Stimulated activated CD8-positive, alpha-beta memory T cell treated with anti-CD3 and anti-CD28 coated beads, Interleukin-7, amount 100 ng/mL, for 48 hours (primary cell): ENCODE measurements around the gene ANKS1A.
"Not testable (repeated sequence)": the region's sequence is repeated elsewhere in the genome, so short reads cannot be mapped to it uniquely, and the experiment has no call there.

Source experiments
- DNase-seq, 2 donors: peaks; one replicate each; pipeline ENCODE4 v3.0.0-alpha.2; 2020; ENCODE audit warnings: low read depth in 1 of 2; ENCODE audit errors: extremely low read depth in 1 of 2

The ANKS1A gene

GRCh38 chr6:34990971-34991560 is 102.0 kb downstream of the ANKS1A start:
- DNase-seq: no peak

DNA sequence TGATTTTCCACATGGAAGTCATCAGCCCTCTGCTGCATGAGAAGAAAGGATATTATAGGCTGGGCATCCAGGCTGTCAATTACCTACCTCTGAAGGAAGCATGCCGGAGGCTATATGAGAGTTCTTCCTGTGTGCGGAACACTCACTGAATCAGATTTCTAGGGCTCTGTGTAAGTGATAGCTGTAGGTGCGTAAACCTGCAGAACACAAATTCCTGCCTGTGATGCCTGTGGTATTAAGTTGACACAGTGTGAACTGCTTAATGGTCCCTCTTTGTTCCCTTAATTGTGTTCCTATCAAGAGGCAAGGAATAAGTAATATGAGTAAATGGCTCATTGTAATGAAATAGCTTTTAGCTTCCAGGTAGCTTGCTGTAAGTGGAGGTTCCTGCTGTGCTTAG is 103.3 kb downstream of the ANKS1A start:
- no peak for DNase-seq

DNA sequence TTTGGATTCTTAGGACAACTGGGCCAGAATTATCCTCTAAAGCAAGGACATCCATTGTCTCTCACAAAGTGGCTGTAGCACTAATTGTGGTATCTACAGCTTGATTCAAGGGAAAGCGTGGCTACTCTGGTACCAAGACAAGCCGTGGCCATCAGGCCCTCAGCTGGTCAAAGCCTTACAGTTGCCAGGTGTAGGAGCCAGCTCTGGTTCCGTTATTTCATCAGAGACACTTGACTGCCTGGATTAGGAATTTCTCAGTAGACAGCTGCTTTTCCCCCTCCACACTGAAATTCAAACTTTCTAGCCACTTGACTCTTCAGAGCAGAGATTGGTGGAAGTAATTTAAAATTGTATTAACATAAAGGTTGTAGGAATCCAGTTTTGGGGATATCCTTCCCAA is 104.2 kb downstream of the ANKS1A start:
- no peak for DNase-seq

GRCh38 chr6:34994693-34995092 is 105.6 kb downstream of the ANKS1A start:
- no peak for DNase-seq

DNA sequence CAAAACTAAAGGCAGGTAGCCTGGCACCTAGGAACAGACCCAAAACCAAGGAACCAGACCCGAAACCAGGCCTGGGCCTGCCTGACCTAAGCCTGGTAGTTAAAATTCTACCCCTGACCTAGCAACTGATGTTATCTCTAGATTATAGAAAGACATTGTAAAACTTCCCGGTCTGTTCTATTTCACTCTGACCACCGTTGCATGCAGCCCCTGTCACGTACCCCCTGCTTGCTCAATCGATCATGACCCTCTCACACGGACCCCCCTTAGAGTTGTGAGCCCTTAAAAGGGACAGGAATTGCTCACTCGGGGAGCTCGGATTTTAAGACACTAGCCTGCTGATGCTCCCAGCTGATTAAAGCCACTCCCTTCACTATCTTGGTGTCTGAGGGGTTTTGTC is 109.4 kb downstream of the ANKS1A start:
- DNase-seq: not testable (repeated sequence)

GRCh38 chr6:34999153-34999552 is 110.1 kb downstream of the ANKS1A start:
- DNase-seq: not testable (repeated sequence)

- not testable (repeated sequence) for DNase-seq
These were observed 110.9 kb downstream of the ANKS1A start for GRCh38 chr6:34999962-35000361.

- DNase-seq: not testable (repeated sequence)
These were observed 112.3 kb downstream of the ANKS1A start for GRCh38 chr6:35001349-35001748.

DNA sequence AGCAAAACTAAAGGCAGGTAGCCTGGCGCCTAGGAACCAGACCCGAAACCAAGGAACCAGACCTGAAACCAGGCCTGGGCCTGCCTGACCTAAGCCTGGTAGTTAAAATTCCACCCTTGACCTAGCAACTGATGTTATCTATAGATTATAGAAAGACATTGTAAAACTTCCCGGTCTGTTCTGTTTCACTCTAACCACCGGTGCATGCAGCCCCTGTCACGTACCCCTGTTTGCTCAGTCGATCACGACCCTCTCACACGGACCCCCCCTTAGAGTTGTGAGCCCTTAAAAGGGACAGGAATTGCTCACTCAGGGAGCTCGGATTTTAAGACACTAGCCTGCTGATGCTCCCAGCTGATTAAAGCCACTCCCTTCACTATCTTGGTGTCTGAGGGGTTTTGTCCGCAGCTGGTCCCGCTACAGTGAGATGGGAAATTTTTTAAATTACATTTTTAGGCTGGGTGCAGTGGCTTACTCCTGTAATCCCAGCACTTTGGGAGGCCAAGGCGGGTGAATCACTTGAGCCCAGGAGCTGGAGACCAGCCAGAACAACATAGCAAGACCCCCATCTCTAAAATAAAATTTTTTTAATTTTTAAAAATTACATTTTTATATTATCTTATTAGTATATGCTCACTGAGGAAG is 115.0 kb downstream of the ANKS1A start:
- DNase-seq: not testable (repeated sequence)

- DNase-seq: no peak
These were observed 118.0 kb downstream of the ANKS1A start for GRCh38 chr6:35007016-35007415.

- DNase-seq: no peak
These were observed 119.8 kb downstream of the ANKS1A start for GRCh38 chr6:35008858-35009257.

DNA sequence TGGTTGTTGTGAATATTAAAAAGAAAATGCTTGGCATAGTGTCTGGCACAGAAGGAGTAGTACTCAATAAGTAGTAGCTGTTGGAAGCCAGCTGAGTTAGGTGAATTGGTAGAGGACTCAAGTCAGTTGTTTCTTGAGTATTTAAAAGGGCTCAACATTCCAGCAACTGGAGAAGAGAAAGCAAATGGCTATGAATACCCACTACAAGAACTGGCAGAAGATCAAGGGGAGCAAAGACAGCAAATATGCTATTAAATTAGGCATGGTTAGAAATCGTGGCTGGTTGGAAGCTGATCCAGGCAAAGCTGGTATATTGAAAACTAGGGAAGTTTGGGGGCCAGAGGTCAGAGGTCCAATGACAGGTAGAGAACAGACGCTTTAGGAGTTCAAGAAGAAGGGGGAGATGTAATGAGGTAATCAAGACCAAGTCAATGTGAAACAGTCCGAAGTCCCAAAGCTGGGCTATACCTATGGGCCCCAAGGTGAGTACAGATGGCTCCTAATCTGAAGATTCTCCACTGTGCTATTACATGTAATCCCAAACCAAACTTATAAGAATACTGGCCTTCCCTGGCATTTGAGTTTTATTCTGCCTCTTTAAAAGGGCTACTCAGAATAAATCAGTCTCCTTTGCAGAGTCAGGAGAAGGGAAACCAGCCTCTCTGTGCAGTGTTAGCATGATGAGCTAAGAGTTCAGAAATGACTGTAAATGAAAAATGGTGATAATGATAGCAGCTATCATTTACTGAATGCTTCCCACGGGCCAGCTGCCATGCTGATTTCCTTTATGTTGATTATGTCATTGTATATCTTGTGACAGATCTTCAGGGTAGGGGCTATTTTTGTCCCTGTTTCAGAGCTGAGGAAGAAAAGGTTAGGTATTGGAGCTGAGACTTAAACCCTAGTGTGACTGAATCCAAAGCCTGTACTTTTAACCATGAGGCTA is 122.3 kb downstream of the ANKS1A start:
- no peak for DNase-seq

DNA sequence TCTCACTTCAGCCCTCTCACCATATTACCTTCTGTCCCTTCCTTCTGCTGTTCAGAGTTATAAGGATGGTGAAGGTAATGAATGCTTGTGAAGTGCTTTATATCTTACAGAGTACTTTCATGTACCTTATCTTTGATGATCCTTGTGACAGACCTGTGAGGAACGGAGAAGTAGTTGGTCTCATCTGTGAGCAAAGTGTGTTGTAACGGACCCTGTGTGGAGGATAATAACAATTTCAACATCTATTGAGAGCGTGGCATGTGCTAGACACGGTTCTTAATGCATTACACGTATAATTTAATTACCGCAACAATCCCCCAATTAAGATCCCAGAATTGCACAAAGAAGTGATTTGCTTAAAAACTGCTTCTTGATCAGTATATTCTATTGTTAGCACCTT is 124.6 kb downstream of the ANKS1A start:
- DNase-seq: no peak

- DNase-seq: no peak
These were observed 125.3 kb downstream of the ANKS1A start for GRCh38 chr6:35014341-35014740.

DNA sequence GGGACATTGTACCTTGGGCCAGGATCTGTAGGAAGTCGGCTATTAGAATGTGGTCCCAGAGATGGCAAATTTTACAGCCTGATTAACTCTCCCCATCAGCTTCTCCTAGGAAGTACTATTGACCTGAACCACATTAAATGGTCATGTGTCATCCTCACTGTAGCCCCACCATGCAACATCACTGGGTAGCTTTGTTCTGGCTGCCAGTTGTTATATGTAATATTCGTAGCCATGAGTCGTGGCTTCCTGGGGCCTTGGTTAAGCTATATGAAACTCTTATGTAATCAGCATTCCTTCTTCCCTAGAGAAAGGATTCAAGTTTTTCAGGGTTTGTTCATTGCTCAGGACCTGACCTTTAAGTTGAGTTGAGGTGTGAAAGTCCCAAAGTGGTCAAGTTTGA is 125.7 kb downstream of the ANKS1A start:
- DNase-seq: no peak

DNA sequence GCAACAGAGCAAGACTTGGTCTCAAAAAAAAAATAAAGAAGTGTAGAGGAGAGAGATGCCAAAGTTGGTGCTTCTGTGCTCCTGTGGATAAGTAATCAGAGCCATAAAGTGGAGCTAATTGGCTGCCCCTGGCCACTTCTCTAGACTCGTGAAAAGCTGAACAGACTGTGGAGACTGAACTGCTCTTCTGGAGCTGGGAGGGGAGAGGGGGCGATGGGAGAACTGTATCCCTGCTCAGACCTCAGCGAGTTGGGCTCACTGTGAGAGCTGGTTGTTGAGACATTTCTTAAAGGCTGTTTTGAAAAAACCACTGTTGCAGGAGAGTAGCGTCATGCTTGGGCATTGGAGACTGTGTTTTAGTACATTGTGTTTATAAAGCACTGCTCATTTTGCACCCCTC is 126.4 kb downstream of the ANKS1A start:
- DNase-seq: no peak

- no peak for DNase-seq
These were observed 126.9 kb downstream of the ANKS1A start for GRCh38 chr6:35015996-35016395.

- DNase-seq: no peak
These were observed 127.7 kb downstream of the ANKS1A start for GRCh38 chr6:35016502-35017321.

DNA sequence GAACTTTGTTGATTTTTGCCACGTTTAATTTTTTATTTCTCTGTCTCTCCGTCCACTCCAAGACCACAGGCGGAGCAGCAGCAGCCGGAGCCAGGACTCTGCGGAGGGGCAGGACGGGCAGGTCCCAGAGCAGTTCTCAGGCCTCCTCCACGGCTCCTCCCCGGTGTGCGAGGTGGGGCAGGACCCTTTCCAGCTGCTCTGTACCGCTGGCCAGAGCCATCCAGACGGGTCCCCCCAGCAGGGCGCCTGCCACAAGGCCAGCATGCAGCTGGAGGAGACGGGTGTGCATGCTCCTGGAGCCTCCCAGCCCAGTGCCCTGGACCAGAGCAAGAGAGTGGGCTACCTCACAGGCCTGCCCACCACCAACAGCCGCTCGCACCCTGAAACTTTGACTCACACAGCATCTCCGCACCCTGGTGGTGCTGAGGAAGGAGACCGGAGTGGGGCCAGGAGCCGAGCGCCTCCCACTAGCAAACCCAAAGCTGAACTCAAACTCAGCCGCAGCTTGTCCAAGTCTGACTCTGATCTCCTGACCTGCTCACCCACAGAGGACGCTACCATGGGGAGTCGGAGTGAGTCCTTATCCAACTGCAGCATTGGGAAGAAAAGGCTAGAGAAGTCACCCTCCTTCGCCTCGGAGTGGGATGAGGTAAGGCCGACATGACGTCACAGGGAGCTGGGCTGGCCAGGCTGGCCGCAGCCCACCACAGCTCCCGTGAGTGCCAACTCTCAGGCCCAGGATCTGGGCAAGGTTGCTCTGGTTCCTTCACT is 128.5 kb downstream of the ANKS1A start:
- DNase-seq: no peak

DNA sequence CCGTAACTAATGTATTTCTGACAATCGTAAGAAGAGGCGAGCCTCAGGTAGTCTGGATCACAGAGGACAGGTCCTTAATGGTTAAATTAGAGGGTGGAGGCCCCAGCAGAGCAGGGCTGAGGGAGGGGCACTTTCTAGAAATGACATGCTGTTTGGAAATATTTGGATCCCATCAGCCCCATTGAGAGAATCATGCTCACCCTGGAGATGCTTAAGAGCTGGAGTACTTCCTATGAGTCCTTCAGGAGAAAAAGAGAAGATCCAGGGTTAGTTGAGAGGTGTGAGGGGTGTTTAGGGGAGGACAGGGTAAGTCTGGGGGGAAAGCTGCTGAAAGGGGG is 129.1 kb downstream of the ANKS1A start:
- DNase-seq: no peak
